ENCODE results near the gene NES.

NES gene

GRCh38 chr1:156660752-156661112 is 16.5 kb downstream of the NES start:
- no peak for DNase-seq

GRCh38 chr1:156659988-156660751 is 17.0 kb downstream of the NES start:
- DNase-seq = peak; percentile 81 to 92 (median 84)

GRCh38 chr1:156659661-156659987 is 17.6 kb downstream of the NES start:
- DNase-seq = no peak

GRCh38 chr1:156658945-156659574 is 18.1 kb downstream of the NES start:
- DNase-seq = no peak

- no peak for DNase-seq
Observed at GRCh38 chr1:156658496-156658895, 18.7 kb downstream of the NES start.

GRCh38 chr1:156657741-156658319 is 19.4 kb downstream of the NES start:
- no peak for DNase-seq

- DNase-seq = peak; percentile 50 to 70 (median 61)
Observed at GRCh38 chr1:156656806-156657740, 20.1 kb downstream of the NES start.

GRCh38 chr1:156655904-156656516 is 21.2 kb downstream of the NES start:
- no peak for DNase-seq

GRCh38 chr1:156655151-156655903 is 21.9 kb downstream of the NES start:
- no peak for DNase-seq

GRCh38 chr1:156654700-156655099 is 22.5 kb downstream of the NES start:
- DNase-seq = no peak

GRCh38 chr1:156652992-156653355 is 24.2 kb downstream of the NES start:
- no peak for DNase-seq

GRCh38 chr1:156652131-156652991 is 24.8 kb downstream of the NES start:
- no peak for DNase-seq

GRCh38 chr1:156648951-156649350 is 28.3 kb downstream of the NES start:
- DNase-seq = no peak

GRCh38 chr1:156648496-156648895 is 28.7 kb downstream of the NES start:
- no peak for DNase-seq

- no peak for DNase-seq
Observed at GRCh38 chr1:156647351-156647750, 29.9 kb downstream of the NES start.

- DNase-seq = no peak
Observed at GRCh38 chr1:156646738-156647211, 30.4 kb downstream of the NES start.

- no peak for DNase-seq
Observed at GRCh38 chr1:156645666-156646065, 31.5 kb downstream of the NES start.

GRCh38 chr1:156645056-156645455 is 32.2 kb downstream of the NES start:
- no peak for DNase-seq

GRCh38 chr1:156644640-156645039 is 32.6 kb downstream of the NES start:
- no peak for DNase-seq

- DNase-seq = no peak
Observed at GRCh38 chr1:156644146-156644545, 33.1 kb downstream of the NES start.

GRCh38 chr1:156643778-156644092 is 33.5 kb downstream of the NES start:
- DNase-seq = peak in 1 of 5 experiments; percentile 81
